Upper lobe of right lung (tissue), 1 donor: ENCODE results near the gene ATP10A. TPM values are rescaled to one million over a fixed set of nuclear protein-coding genes. Genes with fewer than 3 reads are reported as not detected.

Experiments
- ATAC-seq: fragments of 200-7000 bp; cut with Tn5 transposase; one replicate; pipeline ENCODE4 v1.9.1; 2020; ENCODE audit warnings: mild to moderate bottlenecking, moderate library complexity
- DNase-seq: peaks from one replicate; pipeline ENCODE4 v3.0.0-alpha.2; 2020
- H3K27ac ChIP-seq: fragments of 200-600 bp; one replicate; pipeline ENCODE4 v1.8.0; 2022
- H3K27me3 ChIP-seq: fragments of 200-600 bp; one replicate; pipeline ENCODE4 v1.8.0; 2022; ENCODE audit warnings: mild to moderate bottlenecking
- H3K36me3 ChIP-seq: fragments of 200-600 bp; one replicate; pipeline ENCODE4 v1.8.0; 2022
- H3K4me1 ChIP-seq: fragments of 200-600 bp; one replicate; pipeline ENCODE4 v1.8.0; 2022
- H3K4me3 ChIP-seq: fragments of 200-600 bp; one replicate; pipeline ENCODE4 v1.8.0; 2022; ENCODE audit warnings: mild to moderate bottlenecking
- H3K9me3 ChIP-seq: fragments of 200-600 bp; one replicate; pipeline ENCODE4 v1.8.0; 2022
- intact Hi-C: fragments of 100-400 bp; cut with DNase I; formaldehyde crosslinking; loops from one replicate; pipeline ENCODE4 v1.11.0; 2022
- total RNA-seq: library from RNA; stranded (reverse); fragmentation: NEBNext Ultra II Directional; extraction: Animal tissue kit (Norgen Biotek cat#: 25700); gene quantifications from one replicate; pipeline ENCODE4 v1.2.1, GENCODE V29; 2021
- TF ChIP-seq, protein P1 (sequence below): fragments of 200-600 bp; IDR thresholded peaks from one replicate; pipeline ENCODE4 v1.8.0; 2022; ENCODE audit warnings: antibody characterized with exemption
- donor health status: DM: no; HTN: yes; CAD: no; lungs with severe emphysema.

The ATP10A gene
- total RNA-seq, 1 donor from 2014 or later = 31.1 TPM

DNA sequence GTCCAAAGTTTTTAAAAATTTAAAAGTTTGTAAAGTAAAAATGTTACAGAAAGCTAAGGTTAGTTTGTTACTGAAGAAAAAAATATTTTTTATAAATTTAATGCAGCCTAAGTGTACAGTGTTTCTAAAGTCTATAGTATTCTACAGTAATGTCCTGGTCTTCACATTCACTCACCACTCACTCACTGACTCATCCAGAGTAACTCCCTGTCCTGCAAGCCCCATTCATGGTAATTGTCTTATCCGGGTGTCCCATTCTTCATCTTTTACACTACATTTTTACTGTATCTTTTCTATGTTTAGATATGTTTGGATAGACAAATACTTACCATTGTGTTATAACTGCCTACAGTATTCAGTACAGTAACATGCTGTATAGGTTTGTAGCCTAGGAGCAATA, 36.7 kb upstream of the ATP10A start:
- intact Hi-C loops = no loop called here

GRCh38 chr15:25897658-25898057, 34.5 kb upstream of the ATP10A start:
- Histone ChIP-seq H3K27ac (no peak overlapping the region), H3K9me3 (no peaks in the 10 kb centered on the region), H3K4me3 (no peak overlapping the region), H3K4me1 (no peaks in the 10 kb centered on the region), H3K27me3 (no peaks in the 10 kb centered on the region), H3K36me3 (no peaks in the 10 kb centered on the region)
- TF ChIP-seq, protein P1, sequence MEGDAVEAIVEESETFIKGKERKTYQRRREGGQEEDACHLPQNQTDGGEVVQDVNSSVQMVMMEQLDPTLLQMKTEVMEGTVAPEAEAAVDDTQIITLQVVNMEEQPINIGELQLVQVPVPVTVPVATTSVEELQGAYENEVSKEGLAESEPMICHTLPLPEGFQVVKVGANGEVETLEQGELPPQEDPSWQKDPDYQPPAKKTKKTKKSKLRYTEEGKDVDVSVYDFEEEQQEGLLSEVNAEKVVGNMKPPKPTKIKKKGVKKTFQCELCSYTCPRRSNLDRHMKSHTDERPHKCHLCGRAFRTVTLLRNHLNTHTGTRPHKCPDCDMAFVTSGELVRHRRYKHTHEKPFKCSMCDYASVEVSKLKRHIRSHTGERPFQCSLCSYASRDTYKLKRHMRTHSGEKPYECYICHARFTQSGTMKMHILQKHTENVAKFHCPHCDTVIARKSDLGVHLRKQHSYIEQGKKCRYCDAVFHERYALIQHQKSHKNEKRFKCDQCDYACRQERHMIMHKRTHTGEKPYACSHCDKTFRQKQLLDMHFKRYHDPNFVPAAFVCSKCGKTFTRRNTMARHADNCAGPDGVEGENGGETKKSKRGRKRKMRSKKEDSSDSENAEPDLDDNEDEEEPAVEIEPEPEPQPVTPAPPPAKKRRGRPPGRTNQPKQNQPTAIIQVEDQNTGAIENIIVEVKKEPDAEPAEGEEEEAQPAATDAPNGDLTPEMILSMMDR = no peak
- ATAC-seq = no peak
- intact Hi-C loops = no loop called here
- no peak for DNase-seq

More for the DNA sequence above, 36.7 kb upstream of the ATP10A start:
- Histone ChIP-seq H3K27me3 (no peaks in the 10 kb centered on the region), H3K36me3 (no peaks in the 10 kb centered on the region), H3K4me1 (peaks cover 12% of the 10 kb centered on the region), H3K9me3 (no peaks in the 10 kb centered on the region), H3K27ac (no peak overlapping the region), H3K4me3 (no peak overlapping the region)
- TF ChIP-seq, protein P1 = no peak
- no peak for ATAC-seq
- DNase-seq = no peak

GRCh38 chr15:25894371-25894902, 31.3 kb upstream of the ATP10A start:
- no peak for ATAC-seq
- H3K27me3 ChIP-seq = no peaks in the 10 kb centered on the region
- intact Hi-C loops = no loop called here
- H3K4me1 ChIP-seq = no peaks in the 10 kb centered on the region
- H3K9me3 ChIP-seq = no peaks in the 10 kb centered on the region
- no peak overlapping the region for H3K4me3 ChIP-seq
- H3K36me3 ChIP-seq = no peaks in the 10 kb centered on the region
- DNase-seq = no peak
- no peak overlapping the region for H3K27ac ChIP-seq
- TF ChIP-seq, protein P1 = no peak

- intact Hi-C loops = no loop called here
- Histone ChIP-seq H3K27me3 (no peaks in the 10 kb centered on the region), H3K27ac (no peak overlapping the region), H3K36me3 (no peaks in the 10 kb centered on the region), H3K9me3 (no peaks in the 10 kb centered on the region), H3K4me3 (no peak overlapping the region), H3K4me1 (no peaks in the 10 kb centered on the region)
- ATAC-seq = no peak
- TF ChIP-seq, protein P1 = no peak
- no peak for DNase-seq
Observed at GRCh38 chr15:25893596-25893995, 30.5 kb upstream of the ATP10A start.

DNA sequence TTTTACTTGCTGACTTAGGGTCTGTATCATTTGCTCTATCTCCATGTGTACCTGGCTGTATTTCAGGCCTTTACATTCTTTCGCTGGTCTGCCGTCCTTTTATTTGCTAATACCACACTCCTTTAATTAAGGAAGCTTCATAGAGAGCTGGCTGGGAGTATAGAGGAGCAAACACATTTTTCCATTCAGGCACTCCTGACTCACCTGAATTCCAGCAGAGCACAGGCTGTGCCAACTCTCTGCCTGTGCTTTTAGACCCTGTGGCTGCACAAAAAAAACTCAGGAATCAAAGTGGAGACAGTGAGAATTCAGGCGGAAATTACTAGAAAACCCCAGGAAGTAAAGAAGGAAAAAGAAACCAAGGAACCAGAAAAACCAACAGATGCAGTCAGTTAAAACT, 29.0 kb upstream of the ATP10A start:
- ATAC-seq (peak; percentile 86), DNase-seq (no peak)
- Histone ChIP-seq H3K9me3 (no peaks in the 10 kb centered on the region), H3K4me1 (no peaks in the 10 kb centered on the region), H3K4me3 (no peak overlapping the region), H3K27me3 (no peaks in the 10 kb centered on the region), H3K36me3 (no peaks in the 10 kb centered on the region), H3K27ac (peak overlapping the region; percentile 37)
- intact Hi-C loops = no loop called here
- TF ChIP-seq, protein P1 = no peak

DNA sequence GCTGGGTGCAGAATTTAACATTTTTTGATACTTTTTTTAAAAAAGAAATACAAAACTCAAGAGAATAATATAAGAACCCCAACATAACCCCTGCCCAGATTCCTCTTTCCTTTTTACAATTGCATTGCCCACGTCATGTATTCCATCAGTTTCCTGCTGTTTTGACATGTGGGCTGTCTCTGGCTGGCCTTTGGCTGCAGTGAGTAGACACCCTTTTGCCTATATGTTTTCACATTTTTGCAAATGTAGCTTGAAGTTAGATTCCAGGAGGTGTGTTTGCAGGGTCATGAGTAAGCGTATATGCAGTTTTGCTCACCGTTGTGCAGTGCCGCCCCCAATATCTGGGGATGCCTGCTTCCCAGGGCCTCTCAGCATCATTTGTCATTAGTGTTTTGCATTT, 28.0 kb upstream of the ATP10A start:
- Histone ChIP-seq H3K4me1 (peaks cover 7% of the 10 kb centered on the region), H3K27me3 (no peaks in the 10 kb centered on the region), H3K36me3 (no peaks in the 10 kb centered on the region), H3K4me3 (no peak overlapping the region), H3K27ac (no peak overlapping the region), H3K9me3 (no peaks in the 10 kb centered on the region)
- TF ChIP-seq, protein P1 = no peak
- intact Hi-C loops = no loop called here
- ATAC-seq (peak; percentile 67), DNase-seq (no peak)
